Transverse colon (tissue), 4 donors: Measurements from ENCODE around the gene POLR3A. TPM values are rescaled to one million over a fixed set of nuclear protein-coding genes. Genes with fewer than 3 reads are reported as not detected.

Experiments
- DNase-seq: peaks from one replicate; pipeline ENCODE4 v3.0.0-alpha.2; 2019
- H3K27ac ChIP-seq, 4 donors: fragments of 200-600 bp; sonication (generic); 2 replicates each; pipeline ENCODE4 v1.5.1; 2016 to 2018; ENCODE audit warnings: inconsistent platforms in 4 of 4
- H3K27me3 ChIP-seq: fragments of 200-600 bp; sonication (generic); 2 replicates; pipeline ENCODE4 v1.5.1; 2017; ENCODE audit warnings: inconsistent platforms
- H3K36me3 ChIP-seq, 4 donors: fragments of 200-600 bp; sonication (generic); 2 replicates each; pipeline ENCODE4 v1.5.1; 2017 to 2019; ENCODE audit warnings: inconsistent platforms in 4 of 4
- H3K4me1 ChIP-seq, 4 donors: fragments of 200-600 bp; sonication (generic); 2 replicates each; pipeline ENCODE4 v1.5.1; 2017 to 2020; ENCODE audit warnings: inconsistent platforms in 4 of 4
- H3K4me3 ChIP-seq, 4 donors: fragments of 200-600 bp; sonication (generic); 1 replicate in 1 of 4; 2 replicates in 3 of 4; pipeline versions ENCODE4 v1.5.1 to v1.6.1; 2017 to 2019; ENCODE audit warnings: inconsistent platforms in 4 of 4
- H3K9me3 ChIP-seq, 2 donors: fragments of 200-600 bp; sonication (generic); 2 replicates each; pipeline ENCODE4 v1.5.1; 2017 to 2019; ENCODE audit warnings: inconsistent platforms in 2 of 2
- EP300 ChIP-seq: sonication (generic); formaldehyde crosslinking; IDR thresholded peaks from one replicate; pipeline ENCODE4 v1.6.1; 2017; ENCODE audit warnings: antibody characterized with exemption, low read depth
- POLR2A ChIP-seq: fragments of 450-650 bp; IDR thresholded peaks from one replicate; pipeline ENCODE4 v1.6.1; 2016; ENCODE audit warnings: antibody characterized with exemption, mild to moderate bottlenecking, moderate library complexity
- POLR2AphosphoS5 ChIP-seq, 3 donors: sonication (generic); formaldehyde crosslinking; IDR thresholded peaks; one replicate each; pipeline ENCODE4 v1.6.1; 2016; ENCODE audit warnings: antibody characterized with exemption in 3 of 3
- WGBS, 2 donors: methylation state at CpG; one replicate each; pipeline ENCODE4 v1.1.5; 2018; ENCODE audit warnings: low coverage in 1 of 2; 5-methylcytosine and 5-hydroxymethylcytosine counted together
- in situ Hi-C, 4 donors: fragments of 200-750 bp; cut with MboI; loops; one replicate each; pipeline versions ENCODE4 v1.15.0 to v1.15.1; 2017; ENCODE audit warnings: low sequenced_read_pairs in 3 of 4, low pct_ligation_motif_present in 1 of 4, low pct_unique_long_range_greater_than_20kb in 1 of 4
- intact Hi-C: fragments of 100-400 bp; cut with DNase I; formaldehyde crosslinking; loops from one replicate; pipeline ENCODE4 v1.15.1; 2023; ENCODE audit warnings: low total_unique reads
- total RNA-seq, 4 donors: library from RNA; depleted of rRNA; stranded (reverse); fragments of >200 nt; gene quantifications; one replicate each; pipeline ENCODE4 v1.1.0, GENCODE V29; 2016
- TF ChIP-seq, protein P1 (sequence below), 5 experiments: fragments of 200-600 bp in 3 of 5; fragments of 450-650 bp in 2 of 5; sonication (generic) in 3 of 5; IDR thresholded peaks; 1 replicate in 2 of 5; 2 replicates in 3 of 5; pipeline ENCODE4 v1.5.1; 2016 to 2017; ENCODE audit warnings: antibody characterized with exemption in 5 of 5, inconsistent platforms in 3 of 5, mild to moderate bottlenecking in 2 of 5, moderate library complexity in 1 of 5

POLR3A gene
- total RNA-seq, 4 donors from 2014 or later, result 8.0 to 16.8 (median 13.1) TPM

DNA sequence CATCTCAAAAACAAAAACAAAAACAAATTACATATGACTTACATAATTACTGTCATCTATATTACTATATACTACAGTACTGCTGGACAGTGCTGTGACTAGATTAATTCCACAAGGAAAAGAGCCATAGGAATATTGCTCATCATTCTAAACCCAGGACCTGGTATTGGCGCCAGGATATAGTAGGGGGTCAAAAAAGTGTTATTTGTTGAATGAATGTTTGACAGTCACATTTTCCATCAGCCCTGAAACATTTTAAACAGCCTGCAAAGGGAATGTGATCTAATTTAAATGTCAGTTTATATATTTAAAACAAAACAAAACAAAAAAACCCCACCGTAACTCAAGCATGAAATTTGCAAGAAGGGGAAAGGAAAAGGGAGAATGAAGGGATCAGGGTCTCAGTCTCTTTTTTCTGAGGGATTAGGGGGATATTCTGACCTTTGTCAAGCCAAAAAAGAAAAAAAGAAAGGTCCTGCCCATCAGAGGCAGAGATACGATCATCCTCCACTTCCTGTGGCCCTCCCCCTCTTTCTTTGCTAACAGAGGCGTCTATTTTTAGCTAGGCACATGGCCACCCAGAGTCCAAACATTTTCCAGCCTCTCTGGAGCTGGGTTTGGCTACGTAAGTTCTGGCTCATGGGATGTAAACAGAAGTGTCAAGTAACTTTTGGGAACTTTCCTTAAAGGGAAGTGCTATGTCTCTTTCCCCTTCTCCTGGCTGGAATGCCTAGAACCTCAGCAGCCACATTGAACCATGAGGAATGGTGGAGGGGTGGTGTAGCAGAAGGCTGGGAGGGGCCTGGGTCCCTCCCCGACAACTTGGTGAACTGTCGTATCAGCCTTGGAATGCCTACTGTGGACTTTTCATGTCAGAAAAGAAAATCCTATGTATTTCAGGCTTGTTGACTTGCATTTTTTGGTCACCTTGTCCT is 58.2 kb downstream of the POLR3A start:
- in situ Hi-C loops, result loop anchor here in 1 of 4 donors (25.0 kb wide), 1 partner anchor 109 kb away; no protein-coding TSS in a partner anchor
- Histone ChIP-seq H3K4me3 (no peak overlapping the region), H3K9me3 (no peaks in the 10 kb centered on the region), H3K27ac (peak overlapping the region; percentile 75 to 81 (median 78)), H3K36me3 (no peaks in the 10 kb centered on the region), H3K27me3 (no peaks in the 10 kb centered on the region), H3K4me1 (peaks cover 0 to 25% (median 8%) of the 10 kb centered on the region in 4 donors)
- WGBS, 2 donors, result 37 to 54% methylated on average over 5 to 7 of the region's 7 CpGs
- intact Hi-C loops, result loop anchor here (2.0 to 10.0 kb wide), 3 partner anchors 46 to 124 kb away; partner anchors contain the start of gene DLG5
- DNase-seq, result peak; percentile 65
- TF ChIP-seq, protein P1, sequence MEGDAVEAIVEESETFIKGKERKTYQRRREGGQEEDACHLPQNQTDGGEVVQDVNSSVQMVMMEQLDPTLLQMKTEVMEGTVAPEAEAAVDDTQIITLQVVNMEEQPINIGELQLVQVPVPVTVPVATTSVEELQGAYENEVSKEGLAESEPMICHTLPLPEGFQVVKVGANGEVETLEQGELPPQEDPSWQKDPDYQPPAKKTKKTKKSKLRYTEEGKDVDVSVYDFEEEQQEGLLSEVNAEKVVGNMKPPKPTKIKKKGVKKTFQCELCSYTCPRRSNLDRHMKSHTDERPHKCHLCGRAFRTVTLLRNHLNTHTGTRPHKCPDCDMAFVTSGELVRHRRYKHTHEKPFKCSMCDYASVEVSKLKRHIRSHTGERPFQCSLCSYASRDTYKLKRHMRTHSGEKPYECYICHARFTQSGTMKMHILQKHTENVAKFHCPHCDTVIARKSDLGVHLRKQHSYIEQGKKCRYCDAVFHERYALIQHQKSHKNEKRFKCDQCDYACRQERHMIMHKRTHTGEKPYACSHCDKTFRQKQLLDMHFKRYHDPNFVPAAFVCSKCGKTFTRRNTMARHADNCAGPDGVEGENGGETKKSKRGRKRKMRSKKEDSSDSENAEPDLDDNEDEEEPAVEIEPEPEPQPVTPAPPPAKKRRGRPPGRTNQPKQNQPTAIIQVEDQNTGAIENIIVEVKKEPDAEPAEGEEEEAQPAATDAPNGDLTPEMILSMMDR (IDR thresholded peaks at IDR 0.05), result no peak
- TF ChIP-seq POLR2AphosphoS5 (IDR thresholded peaks at IDR 0.05) (peak; percentile 79 to 81 (median 79)), EP300 (peak; percentile 96)

DNA sequence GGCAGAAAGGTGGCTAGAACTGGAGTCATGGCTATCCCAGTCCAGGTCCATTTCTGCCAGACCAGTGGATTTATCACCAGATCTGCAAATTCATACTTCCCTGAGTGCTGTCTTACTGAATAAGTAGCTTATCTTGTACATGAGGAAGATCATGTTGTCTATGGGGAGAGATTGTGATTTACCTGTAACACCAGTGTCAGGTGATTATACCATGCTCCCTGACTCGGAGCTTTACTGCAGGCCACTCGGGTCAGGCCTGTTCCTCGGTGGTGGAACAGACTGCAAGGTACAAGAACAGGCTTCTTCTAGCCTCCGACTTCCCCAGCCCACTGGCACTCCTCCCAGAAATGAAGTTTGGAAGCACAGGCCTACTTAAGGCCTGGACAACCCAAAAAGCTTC is 60.2 kb downstream of the POLR3A start:
- no peak for DNase-seq
- Histone ChIP-seq H3K36me3 (no peaks in the 10 kb centered on the region), H3K9me3 (no peaks in the 10 kb centered on the region), H3K27ac (peak overlapping the region; percentile 69 to 81 (median 78)), H3K27me3 (no peaks in the 10 kb centered on the region), H3K4me1 (peaks cover 0 to 21% (median 8%) of the 10 kb centered on the region in 4 donors), H3K4me3 (no peak overlapping the region)
- 59% methylated on average over 4 of the region's 4 CpGs; no CpG with 5 or more reads in 1 of the 2 donors for WGBS, 2 donors
- in situ Hi-C loops (loop anchor here in 1 of 4 donors (25.0 kb wide), 1 partner anchor 107 kb away; no protein-coding TSS in a partner anchor), intact Hi-C loops (no loop called here)
- TF ChIP-seq EP300, result no peak
- TF ChIP-seq, protein P1 (IDR thresholded peaks at IDR 0.05), result no peak
- TF ChIP-seq POLR2AphosphoS5 (IDR thresholded peaks at IDR 0.05), result no peak

DNA sequence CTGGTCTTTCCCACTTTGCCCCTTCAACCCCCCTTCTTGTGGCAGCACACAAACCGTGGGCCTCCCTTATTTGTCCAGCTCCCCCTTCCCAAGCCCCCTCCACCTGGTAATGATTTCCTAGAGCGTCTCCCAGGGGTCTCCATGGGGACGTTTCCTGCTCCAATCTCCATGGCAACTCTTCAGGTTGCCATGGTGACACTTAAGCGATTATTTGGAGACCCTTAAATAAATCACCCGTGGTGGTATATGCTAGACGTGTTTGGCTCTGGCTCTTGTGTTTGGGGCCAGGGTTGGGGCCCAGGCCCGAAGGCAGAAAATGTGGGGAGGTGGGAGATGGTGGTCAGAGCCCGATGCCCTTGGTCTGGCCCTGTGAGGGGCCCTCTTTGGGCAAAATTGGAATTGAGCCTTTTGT is 61.7 kb downstream of the POLR3A start:
- Histone ChIP-seq H3K27me3 (no peaks in the 10 kb centered on the region), H3K4me3 (no peak overlapping the region), H3K27ac (no peak overlapping the region), H3K36me3 (no peaks in the 10 kb centered on the region), H3K4me1 (peaks cover 0 to 21% (median 8%) of the 10 kb centered on the region in 4 donors), H3K9me3 (no peaks in the 10 kb centered on the region)
- TF ChIP-seq POLR2A, result no peak
- TF ChIP-seq EP300, result no peak
- TF ChIP-seq, protein P1 (IDR thresholded peaks at IDR 0.05), result no peak
- no peak for TF ChIP-seq POLR2AphosphoS5 (IDR thresholded peaks at IDR 0.05)
- WGBS, 2 donors, result 50 to 60% methylated on average over 1 to 8 of the region's 8 CpGs
- DNase-seq, result no peak
- in situ Hi-C loops (loop anchor here in 1 of 4 donors (25.0 kb wide), 1 partner anchor 105 kb away; no protein-coding TSS in a partner anchor), intact Hi-C loops (no loop called here)

DNA sequence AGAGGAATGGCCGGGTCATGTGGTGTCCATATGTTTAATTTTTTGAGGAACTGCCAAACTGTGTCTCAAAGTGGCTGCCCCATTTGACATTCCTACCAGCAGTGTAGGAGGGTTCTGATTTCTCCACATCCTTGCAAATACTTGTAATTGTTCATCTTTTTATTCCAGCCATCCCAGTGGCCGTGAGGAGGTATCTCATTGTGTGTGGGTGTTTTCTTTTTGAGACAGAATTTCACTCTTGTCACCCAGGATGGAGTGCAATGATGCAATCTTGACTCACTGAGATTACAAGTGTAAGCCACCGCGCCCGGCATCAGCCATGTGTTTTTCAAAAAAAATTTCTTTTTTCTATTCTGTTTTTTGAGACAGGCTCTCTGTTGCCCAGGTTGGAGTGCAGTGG is 64.0 kb downstream of the POLR3A start:
- H3K9me3 ChIP-seq, result no peaks in the 10 kb centered on the region
- no peak for DNase-seq
- intact Hi-C loops, result no loop called here
- in situ Hi-C loops, result loop anchor here in 1 of 4 donors (25.0 kb wide), 1 partner anchor 103 kb away; no protein-coding TSS in a partner anchor
- no peaks in the 10 kb centered on the region for H3K27me3 ChIP-seq
- TF ChIP-seq EP300 (no peak), POLR2A (no peak), POLR2AphosphoS5 (IDR thresholded peaks at IDR 0.05) (no peak)
- TF ChIP-seq, protein P1 (IDR thresholded peaks at IDR 0.05), result no peak
- H3K36me3 ChIP-seq, result no peaks in the 10 kb centered on the region
- H3K4me1 ChIP-seq, result peaks cover 0 to 6% (median 2%) of the 10 kb centered on the region in 4 donors
- no peak overlapping the region for H3K27ac ChIP-seq
- WGBS, 2 donors, result 80 to 82% methylated on average over 2 to 5 of the region's 5 CpGs
- no peak overlapping the region for H3K4me3 ChIP-seq
